Activated B cell treated with CpG ODN at 0.5 μM for 24 hours (primary cell): ENCODE results near the gene SPTLC3. TPM values are rescaled to one million over a fixed set of nuclear protein-coding genes. Genes with fewer than 3 reads are reported as not detected.

ENCODE experiments used
- ATAC-seq: fragments of 200-7000 bp; cut with Tn5 transposase; one replicate; pipeline ENCODE4 v1.10.0; 2021; ENCODE audit warnings: low read depth, mild to moderate bottlenecking, moderate library complexity
- CTCF ChIA-PET: fragments of 350-600 bp; sonication (Branson Sonifier 250); formaldehyde crosslinking; loops from one replicate; lab custom pipeline; 2021; ENCODE audit warnings: antibody characterized with exemption; lab: Charles Lee
- POLR2A ChIA-PET: fragments of 350-600 bp; sonication (Branson Sonifier 250); formaldehyde crosslinking; loops from one replicate; lab custom pipeline; 2021; ENCODE audit warnings: antibody characterized with exemption; lab: Charles Lee
- DNase-seq: peaks from one replicate; pipeline ENCODE4 v3.0.0; 2022
- H3K27ac Mint-ChIP-seq: one replicate; pipeline ENCODE4 v1.8.0; 2020; ENCODE audit warnings: mixed read lengths
- H3K27me3 Mint-ChIP-seq: one replicate; pipeline ENCODE4 v1.8.0; 2021; ENCODE audit warnings: mixed read lengths
- H3K36me3 Mint-ChIP-seq: one replicate; pipeline ENCODE4 v1.8.0; 2021; ENCODE audit warnings: low read depth, mixed read lengths
- H3K4me1 Mint-ChIP-seq: one replicate; pipeline ENCODE4 v1.8.0; 2021; ENCODE audit warnings: mixed read lengths
- H3K4me3 Mint-ChIP-seq: one replicate; pipeline ENCODE4 v1.8.0; 2020; ENCODE audit warnings: mild to moderate bottlenecking, mixed read lengths
- H3K9me3 Mint-ChIP-seq: one replicate; pipeline ENCODE4 v1.8.0; 2020; ENCODE audit warnings: mixed read lengths
- intact Hi-C: fragments of 100-400 bp; cut with micrococcal nuclease; formaldehyde crosslinking; loops from one replicate; pipeline ENCODE4 v1.15.1; 2024
- total RNA-seq: library from RNA; stranded (reverse); gene quantifications from 2 replicates; pipeline ENCODE4 v1.2.3, GENCODE V29; 2022
- TF ChIP-seq, protein P1 (sequence below): fragments of 200-600 bp; IDR thresholded peaks from one replicate; pipeline ENCODE4 v1.8.0; 2022; ENCODE audit warnings: antibody characterized with exemption, mild to moderate bottlenecking

SPTLC3 gene
- total RNA-seq, 1 donor from 2014 or later, result not detected

DNA sequence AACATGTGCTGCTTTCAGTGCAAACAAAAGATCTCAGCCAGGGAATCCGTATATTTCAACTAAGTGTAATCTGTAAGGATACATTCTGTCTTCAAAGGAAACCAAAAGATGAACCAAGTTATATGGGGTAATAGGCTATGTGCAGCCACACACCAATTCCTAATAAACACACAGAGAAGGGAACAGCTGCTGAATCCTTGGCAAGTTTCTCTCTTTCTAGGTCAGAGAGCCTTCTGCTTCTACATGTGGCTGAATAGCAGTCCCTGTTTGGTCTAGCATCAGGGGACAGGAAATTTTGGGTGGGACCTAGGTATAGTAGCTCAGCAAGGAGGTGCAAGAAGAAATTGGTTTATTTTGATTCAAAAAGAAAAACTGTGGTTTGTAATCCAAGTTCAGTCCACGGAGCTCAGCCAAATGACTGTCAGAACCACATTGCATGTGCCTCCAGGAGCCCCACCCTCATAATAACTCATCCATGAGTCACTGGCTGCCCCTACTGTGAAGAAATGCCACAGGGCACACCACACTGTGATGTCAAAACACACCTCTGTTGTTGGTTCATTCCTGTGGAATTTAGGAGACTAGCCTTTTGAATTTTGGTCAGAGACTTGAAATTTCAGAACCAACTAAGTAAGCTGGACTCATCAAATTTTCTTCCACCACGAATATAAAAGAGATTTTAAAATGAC lies 21.1 kb downstream of the SPTLC3 start:
- no peaks in the 10 kb centered on the region for H3K27me3 Mint-ChIP-seq
- H3K9me3 Mint-ChIP-seq, result no peaks in the 10 kb centered on the region
- intact Hi-C loops, result no loop called here
- no peaks in the 10 kb centered on the region for H3K36me3 Mint-ChIP-seq
- no peak overlapping the region for H3K27ac Mint-ChIP-seq
- peaks cover 2% of the 10 kb centered on the region for H3K4me1 Mint-ChIP-seq
- H3K4me3 Mint-ChIP-seq, result no peak overlapping the region
- CTCF ChIA-PET, result no interaction called here
- TF ChIP-seq, protein P1, sequence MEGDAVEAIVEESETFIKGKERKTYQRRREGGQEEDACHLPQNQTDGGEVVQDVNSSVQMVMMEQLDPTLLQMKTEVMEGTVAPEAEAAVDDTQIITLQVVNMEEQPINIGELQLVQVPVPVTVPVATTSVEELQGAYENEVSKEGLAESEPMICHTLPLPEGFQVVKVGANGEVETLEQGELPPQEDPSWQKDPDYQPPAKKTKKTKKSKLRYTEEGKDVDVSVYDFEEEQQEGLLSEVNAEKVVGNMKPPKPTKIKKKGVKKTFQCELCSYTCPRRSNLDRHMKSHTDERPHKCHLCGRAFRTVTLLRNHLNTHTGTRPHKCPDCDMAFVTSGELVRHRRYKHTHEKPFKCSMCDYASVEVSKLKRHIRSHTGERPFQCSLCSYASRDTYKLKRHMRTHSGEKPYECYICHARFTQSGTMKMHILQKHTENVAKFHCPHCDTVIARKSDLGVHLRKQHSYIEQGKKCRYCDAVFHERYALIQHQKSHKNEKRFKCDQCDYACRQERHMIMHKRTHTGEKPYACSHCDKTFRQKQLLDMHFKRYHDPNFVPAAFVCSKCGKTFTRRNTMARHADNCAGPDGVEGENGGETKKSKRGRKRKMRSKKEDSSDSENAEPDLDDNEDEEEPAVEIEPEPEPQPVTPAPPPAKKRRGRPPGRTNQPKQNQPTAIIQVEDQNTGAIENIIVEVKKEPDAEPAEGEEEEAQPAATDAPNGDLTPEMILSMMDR, result no peak
- DNase-seq (no peak), ATAC-seq (no peak)
- POLR2A ChIA-PET, result no interaction called here

DNA sequence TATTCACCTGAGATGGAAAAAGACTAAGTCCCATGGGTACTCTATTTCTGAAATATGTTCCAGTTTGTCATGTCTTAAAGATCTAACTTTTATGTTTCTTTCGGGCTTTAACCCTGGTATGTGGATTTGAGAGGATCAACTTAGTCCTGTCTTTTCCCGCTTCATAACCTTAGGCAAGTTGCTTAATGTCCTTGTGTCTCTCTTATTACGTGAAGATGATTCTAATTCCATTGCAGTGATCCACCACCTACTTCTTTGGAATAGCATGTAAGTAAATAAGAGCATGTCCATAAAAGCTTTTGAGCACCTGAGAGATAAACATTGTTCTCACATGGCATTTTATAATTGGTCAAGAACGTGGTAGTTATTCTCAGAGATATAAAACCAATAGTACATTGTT lies 23.0 kb downstream of the SPTLC3 start:
- Mint-ChIP-seq H3K27me3 (no peaks in the 10 kb centered on the region), H3K4me1 (peaks cover 2% of the 10 kb centered on the region), H3K4me3 (no peak overlapping the region), H3K9me3 (no peaks in the 10 kb centered on the region), H3K27ac (no peak overlapping the region), H3K36me3 (no peaks in the 10 kb centered on the region)
- intact Hi-C loops, result no loop called here
- ATAC-seq (no peak), DNase-seq (no peak)
- TF ChIP-seq, protein P1, result no peak
- ChIA-PET CTCF (no interaction called here), POLR2A (no interaction called here)

DNA sequence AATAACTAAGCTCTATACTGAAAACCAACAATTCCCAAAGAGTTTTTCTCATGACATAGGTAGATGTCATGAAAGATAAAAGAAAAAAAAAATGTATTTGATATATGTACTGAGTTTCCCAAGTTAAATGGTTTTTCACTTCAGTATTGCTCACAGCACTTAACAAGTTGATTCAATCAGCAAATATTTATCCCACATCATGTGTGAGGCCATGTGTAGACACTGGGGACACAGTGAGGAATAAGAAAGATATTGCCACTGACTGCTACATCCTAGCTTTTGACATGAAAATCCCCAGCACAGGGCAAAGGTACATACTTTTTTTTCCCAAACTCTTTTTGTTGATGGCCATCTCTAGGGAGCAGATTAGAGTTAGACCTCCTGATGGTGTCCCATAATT lies 25.3 kb downstream of the SPTLC3 start:
- Mint-ChIP-seq H3K4me3 (no peak overlapping the region), H3K27ac (no peak overlapping the region), H3K4me1 (peaks cover 2% of the 10 kb centered on the region), H3K36me3 (no peaks in the 10 kb centered on the region), H3K27me3 (no peaks in the 10 kb centered on the region), H3K9me3 (no peaks in the 10 kb centered on the region)
- ChIA-PET POLR2A (no interaction called here), CTCF (no interaction called here)
- TF ChIP-seq, protein P1, result no peak
- DNase-seq (no peak), ATAC-seq (no peak)
- intact Hi-C loops, result no loop called here

DNA sequence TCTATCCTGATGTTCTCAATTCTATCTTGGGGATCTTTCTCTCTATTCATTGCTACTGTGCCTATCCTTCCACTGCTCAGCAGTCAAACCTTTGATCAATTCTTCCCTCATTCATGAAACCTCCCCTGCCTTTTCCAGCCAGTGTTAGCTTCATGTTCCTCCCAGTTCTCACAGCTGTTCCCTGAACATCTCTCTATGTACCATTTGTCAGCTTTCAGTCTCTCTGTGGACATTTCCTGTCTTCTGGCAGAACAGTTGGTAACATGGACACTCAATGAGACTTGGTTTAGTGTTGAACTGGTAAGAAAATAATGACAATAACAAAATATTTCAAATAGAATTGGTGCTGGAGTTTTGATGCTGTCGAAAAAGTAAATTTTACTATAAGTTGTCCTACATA lies 26.2 kb downstream of the SPTLC3 start:
- no peaks in the 10 kb centered on the region for H3K36me3 Mint-ChIP-seq
- H3K27me3 Mint-ChIP-seq, result no peaks in the 10 kb centered on the region
- intact Hi-C loops, result no loop called here
- ATAC-seq (no peak), DNase-seq (no peak)
- POLR2A ChIA-PET, result no interaction called here
- no peak overlapping the region for H3K4me3 Mint-ChIP-seq
- no peaks in the 10 kb centered on the region for H3K9me3 Mint-ChIP-seq
- TF ChIP-seq, protein P1, result no peak
- H3K27ac Mint-ChIP-seq, result no peak overlapping the region
- H3K4me1 Mint-ChIP-seq, result peaks cover 2% of the 10 kb centered on the region
- CTCF ChIA-PET, result no interaction called here

DNA sequence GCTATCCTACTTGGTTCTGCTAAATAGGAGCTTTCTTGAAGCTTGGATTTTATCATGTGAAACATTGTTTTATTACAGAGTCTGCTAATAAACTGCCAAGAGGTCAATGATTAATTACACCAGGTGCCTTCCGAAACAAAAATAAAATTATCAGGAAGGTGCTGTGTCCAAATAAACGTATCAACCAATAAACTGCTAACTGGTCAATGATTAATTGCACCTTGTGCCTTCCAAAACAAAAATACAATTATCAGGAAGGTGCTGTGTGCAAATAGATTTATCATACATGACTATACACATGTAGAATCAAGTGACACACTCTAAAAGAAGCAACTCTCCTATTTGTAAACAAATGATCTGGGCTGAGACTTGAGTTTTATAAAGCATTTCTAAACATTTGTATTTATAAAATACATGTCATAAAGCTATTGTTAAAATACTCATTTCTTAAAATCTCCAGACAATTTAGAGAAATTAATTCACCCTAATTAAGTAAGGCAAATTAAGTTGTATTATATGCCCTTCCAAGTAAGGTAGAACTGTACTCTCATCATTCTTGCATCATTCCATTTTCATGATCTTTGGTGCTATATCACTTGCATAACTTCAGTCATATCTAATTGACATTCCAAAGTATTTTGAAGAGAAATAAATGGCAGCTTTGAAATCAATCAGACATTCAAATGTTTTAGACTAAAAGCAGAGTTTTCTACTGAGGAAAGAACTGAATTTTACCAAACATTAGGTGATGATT lies 26.8 kb downstream of the SPTLC3 start:
- Mint-ChIP-seq H3K4me1 (peaks cover 2% of the 10 kb centered on the region), H3K27me3 (no peaks in the 10 kb centered on the region), H3K36me3 (no peaks in the 10 kb centered on the region), H3K9me3 (no peaks in the 10 kb centered on the region), H3K4me3 (no peak overlapping the region), H3K27ac (no peak overlapping the region)
- intact Hi-C loops, result no loop called here
- DNase-seq (no peak), ATAC-seq (no peak)
- CTCF ChIA-PET, result no interaction called here
- POLR2A ChIA-PET, result no interaction called here
- TF ChIP-seq, protein P1, result no peak
